Bronchial epithelial cell (primary cell): Measurements from ENCODE around the gene IFNG-AS1. TPM values are rescaled to one million over a fixed set of nuclear protein-coding genes. Genes with fewer than 3 reads are reported as not detected.

Experiments used
- DNase-seq: peaks from one replicate; pipeline ENCODE4 v3.0.0-alpha.2; 2010; ENCODE audit warnings: low read depth
- FAIRE-seq: peaks from 2 replicates; lab custom pipeline; 2011; peaks lifted over from hg19 to GRCh38; lab: Jason Lieb, UNC
- H3K27me3 ChIP-seq: 2 replicates; pipeline ENCODE4 v1.5.1; 2011; ENCODE audit warnings: low read length; ENCODE audit not compliant: control insufficient read depth, insufficient read depth
- H3K36me3 ChIP-seq: 2 replicates; pipeline ENCODE4 v1.5.1; 2011; ENCODE audit warnings: low read length; ENCODE audit not compliant: control insufficient read depth, insufficient read depth
- H3K4me3 ChIP-seq: 2 replicates; pipeline ENCODE4 v1.5.1; 2011; ENCODE audit warnings: mild to moderate bottlenecking, low read depth, low read length, control low read depth
- CTCF ChIP-seq: IDR thresholded peaks from 2 replicates; pipeline ENCODE4 v1.5.1; 2011; ENCODE audit warnings: mild to moderate bottlenecking, moderate library complexity, low read length, control low read depth, inconsistent platforms; ENCODE audit not compliant: insufficient read depth, severe bottlenecking
- total RNA-seq: library from RNA; depleted of rRNA; stranded (reverse); fragments of >200 nt; gene quantifications from 2 replicates; pipeline ENCODE4 v1.2.1, GENCODE V29; 2014

Gene IFNG-AS1
- total RNA-seq, 1 donor from 2014 or later: not detected

- no peak for TF ChIP-seq CTCF
- no peaks in the 10 kb centered on the region for H3K36me3 ChIP-seq
- FAIRE-seq (no peak), DNase-seq (no peak)
- no peaks in the 10 kb centered on the region for H3K27me3 ChIP-seq
- H3K4me3 ChIP-seq: no peak overlapping the region
Observed at GRCh38 chr12:67944093-67944492, 45.2 kb upstream of the IFNG-AS1 start.

- TF ChIP-seq CTCF: no peak
- H3K27me3 ChIP-seq: peaks cover 2% of the 10 kb centered on the region
- no peak overlapping the region for H3K4me3 ChIP-seq
- no peaks in the 10 kb centered on the region for H3K36me3 ChIP-seq
- DNase-seq (no peak), FAIRE-seq (no peak)
Observed at GRCh38 chr12:67952787-67953186, 36.5 kb upstream of the IFNG-AS1 start.

GRCh38 chr12:67957383-67957782 lies 31.9 kb upstream of the IFNG-AS1 start:
- no peak overlapping the region for H3K4me3 ChIP-seq
- FAIRE-seq: no peak
- peaks cover 4% of the 10 kb centered on the region for H3K27me3 ChIP-seq
- no peak for TF ChIP-seq CTCF
- no peak for DNase-seq
- H3K36me3 ChIP-seq: no peaks in the 10 kb centered on the region

DNA sequence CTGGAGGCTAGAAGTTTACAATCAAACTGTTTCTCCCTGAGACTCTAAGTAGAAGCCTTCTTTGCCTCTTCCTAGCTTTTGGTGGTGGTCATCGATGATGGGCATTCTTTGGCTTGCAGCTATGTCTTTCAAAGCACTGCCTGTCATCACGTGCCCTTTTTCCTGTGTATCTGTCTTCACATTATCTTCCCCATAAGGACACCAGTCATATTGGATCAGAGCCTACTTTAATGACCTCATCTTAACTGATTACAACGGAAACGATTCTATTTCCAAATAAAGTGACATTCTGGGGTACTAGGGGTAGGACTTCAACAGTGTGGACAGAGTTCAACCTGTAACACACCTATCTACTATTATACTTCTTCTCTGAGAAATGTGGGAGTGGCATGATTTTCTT lies 31.1 kb upstream of the IFNG-AS1 start:
- peaks cover 4% of the 10 kb centered on the region for H3K27me3 ChIP-seq
- no peak overlapping the region for H3K4me3 ChIP-seq
- FAIRE-seq: peak; percentile 72
- H3K36me3 ChIP-seq: no peaks in the 10 kb centered on the region
- DNase-seq: no peak
- TF ChIP-seq CTCF: no peak

GRCh38 chr12:67964456-67964855 lies 24.8 kb upstream of the IFNG-AS1 start:
- FAIRE-seq (no peak), DNase-seq (no peak)
- H3K36me3 ChIP-seq: no peaks in the 10 kb centered on the region
- no peak overlapping the region for H3K4me3 ChIP-seq
- peaks cover 1% of the 10 kb centered on the region for H3K27me3 ChIP-seq
- no peak for TF ChIP-seq CTCF

GRCh38 chr12:67966560-67966959 lies 22.7 kb upstream of the IFNG-AS1 start:
- FAIRE-seq (no peak), DNase-seq (no peak)
- Histone ChIP-seq H3K27me3 (peaks cover 1% of the 10 kb centered on the region), H3K4me3 (no peak overlapping the region), H3K36me3 (no peaks in the 10 kb centered on the region)
- TF ChIP-seq CTCF: no peak
